Neural progenitor cell (in vitro differentiated cells): ENCODE results near the gene SLC44A1. TPM values are rescaled to one million over a fixed set of nuclear protein-coding genes. Genes with fewer than 3 reads are reported as not detected.

ENCODE experiments used
- DNase-seq: peaks from one replicate; pipeline ENCODE4 v3.0.0-alpha.2; 2016; ENCODE audit warnings: low spot score
- H2AFZ ChIP-seq: fragments of 200-600 bp; sonication (generic); replicated peaks from 2 replicates; pipeline ENCODE4 v1.6.1; 2016; ENCODE audit warnings: antibody characterized with exemption
- H3F3A ChIP-seq: fragments of 200-600 bp; sonication (generic); 2 replicates; pipeline ENCODE4 v1.6.1; 2016; ENCODE audit warnings: antibody characterized with exemption, low read depth
- H3K27ac ChIP-seq: fragments of 200-600 bp; sonication (generic); 2 replicates; pipeline ENCODE4 v1.5.1; 2016; ENCODE audit warnings: mild to moderate bottlenecking
- H3K27me3 ChIP-seq: fragments of 200-600 bp; sonication (generic); 2 replicates; pipeline ENCODE4 v1.6.1; 2016; ENCODE audit warnings: mild to moderate bottlenecking, moderate library complexity
- H3K36me3 ChIP-seq: fragments of 200-600 bp; sonication (generic); 2 replicates; pipeline ENCODE4 v1.5.1; 2016
- H3K4me1 ChIP-seq: fragments of 200-600 bp; sonication (generic); 2 replicates; pipeline ENCODE4 v1.6.1; 2016; ENCODE audit warnings: mixed run types
- H3K4me2 ChIP-seq: fragments of 200-600 bp; sonication (generic); 2 replicates; pipeline ENCODE4 v1.6.1; 2016
- H3K4me3 ChIP-seq: fragments of 200-600 bp; sonication (generic); 2 replicates; pipeline ENCODE4 v1.5.1; 2016
- H3K79me2 ChIP-seq: fragments of 200-600 bp; sonication (generic); 2 replicates; pipeline ENCODE4 v1.6.1; 2016; ENCODE audit warnings: low read depth
- H3K9ac ChIP-seq: fragments of 200-600 bp; sonication (generic); 2 replicates; pipeline ENCODE4 v1.6.1; 2016
- H3K9me3 ChIP-seq: fragments of 200-600 bp; sonication (generic); 2 replicates; pipeline ENCODE4 v1.5.1; 2016; ENCODE audit warnings: low read depth
- H4K20me1 ChIP-seq: fragments of 200-600 bp; sonication (generic); 2 replicates; pipeline ENCODE4 v1.6.1; 2016; ENCODE audit warnings: low read depth
- H3K27ac Mint-ChIP-seq: 3 replicates; pipeline ENCODE4 v1.8.0; 2021; ENCODE audit warnings: mixed read lengths
- H3K27me3 Mint-ChIP-seq: 2 replicates; pipeline ENCODE4 v1.8.0; 2022; ENCODE audit warnings: low read depth, mild to moderate bottlenecking, inconsistent platforms, moderate library complexity, mixed read lengths; ENCODE audit not compliant: insufficient read depth
- H3K36me3 Mint-ChIP-seq: 3 replicates; pipeline ENCODE4 v1.8.0; 2021; ENCODE audit warnings: mixed read lengths
- H3K4me1 Mint-ChIP-seq: 3 replicates; pipeline ENCODE4 v1.8.0; 2021; ENCODE audit warnings: mixed read lengths
- H3K4me3 Mint-ChIP-seq: 3 replicates; pipeline ENCODE4 v1.8.0; 2021; ENCODE audit warnings: mild to moderate bottlenecking, moderate library complexity, mixed read lengths
- H3K9me3 Mint-ChIP-seq: 3 replicates; pipeline ENCODE4 v1.8.0; 2020; ENCODE audit warnings: mixed read lengths
- EZH2 ChIP-seq: fragments of 200-600 bp; sonication (generic); IDR thresholded peaks from 2 replicates; pipeline ENCODE4 v1.6.1; 2017; ENCODE audit warnings: antibody characterized with exemption, mild to moderate bottlenecking, moderate library complexity
- EZH2phosphoT487 ChIP-seq: fragments of 200-600 bp; sonication (generic); IDR thresholded peaks from 2 replicates; pipeline ENCODE4 v1.6.1; 2017; ENCODE audit warnings: antibody characterized with exemption
- total RNA-seq: library from RNA; depleted of rRNA; stranded (reverse); fragments of >200 nt; gene quantifications from 2 replicates; pipeline ENCODE4 v1.2.3, GENCODE V29; 2015; ENCODE audit warnings: low replicate concordance
- TF ChIP-seq, protein P1 (sequence below): fragments of 200-600 bp; sonication (generic); IDR thresholded peaks from 2 replicates; pipeline ENCODE4 v1.5.1; 2017; ENCODE audit warnings: antibody characterized with exemption, mild to moderate bottlenecking

Gene SLC44A1
- total RNA-seq, 1 donor from 2014 or later = 41.4 TPM

DNA sequence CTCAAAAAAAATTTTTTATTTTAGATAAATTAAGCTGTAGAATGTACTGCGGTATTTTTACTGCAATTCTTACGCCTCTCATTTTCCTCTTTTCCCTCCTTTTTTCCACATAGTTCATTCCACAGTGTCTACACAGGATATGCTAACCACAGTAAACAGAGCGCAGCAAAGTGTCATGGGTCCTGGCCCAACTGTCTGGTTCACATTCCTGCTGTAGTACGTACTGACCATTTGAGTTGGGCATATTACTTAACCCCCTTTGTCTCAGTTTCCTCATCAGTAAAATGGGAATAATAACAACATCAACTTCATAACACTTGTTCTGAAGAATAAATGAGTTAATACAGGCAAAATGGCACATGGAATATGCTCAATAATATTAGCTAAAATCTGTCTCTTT lies 41.6 kb downstream of the SLC44A1 start:
- Histone ChIP-seq H3K27me3 (no peaks in the 10 kb centered on the region), H3F3A (no peaks in the 10 kb centered on the region), H3K9ac (no peak overlapping the region), H3K79me2 (peaks cover 42% of the 10 kb centered on the region), H3K4me1 (no peaks in the 10 kb centered on the region), H3K4me2 (no peak overlapping the region), H3K27ac (no peak overlapping the region), H3K36me3 (no peaks in the 10 kb centered on the region), H3K9me3 (no peaks in the 10 kb centered on the region), H3K4me3 (no peak overlapping the region), H4K20me1 (no peaks in the 10 kb centered on the region), H2AFZ (no peak overlapping the region)
- Mint-ChIP-seq H3K9me3 (no peaks in the 10 kb centered on the region), H3K27ac (no peak overlapping the region), H3K4me1 (no peaks in the 10 kb centered on the region), H3K4me3 (no peak overlapping the region), H3K27me3 (no peaks in the 10 kb centered on the region), H3K36me3 (no peaks in the 10 kb centered on the region)
- DNase-seq = no peak
- TF ChIP-seq EZH2phosphoT487 (no peak), EZH2 (no peak)
- TF ChIP-seq, protein P1, sequence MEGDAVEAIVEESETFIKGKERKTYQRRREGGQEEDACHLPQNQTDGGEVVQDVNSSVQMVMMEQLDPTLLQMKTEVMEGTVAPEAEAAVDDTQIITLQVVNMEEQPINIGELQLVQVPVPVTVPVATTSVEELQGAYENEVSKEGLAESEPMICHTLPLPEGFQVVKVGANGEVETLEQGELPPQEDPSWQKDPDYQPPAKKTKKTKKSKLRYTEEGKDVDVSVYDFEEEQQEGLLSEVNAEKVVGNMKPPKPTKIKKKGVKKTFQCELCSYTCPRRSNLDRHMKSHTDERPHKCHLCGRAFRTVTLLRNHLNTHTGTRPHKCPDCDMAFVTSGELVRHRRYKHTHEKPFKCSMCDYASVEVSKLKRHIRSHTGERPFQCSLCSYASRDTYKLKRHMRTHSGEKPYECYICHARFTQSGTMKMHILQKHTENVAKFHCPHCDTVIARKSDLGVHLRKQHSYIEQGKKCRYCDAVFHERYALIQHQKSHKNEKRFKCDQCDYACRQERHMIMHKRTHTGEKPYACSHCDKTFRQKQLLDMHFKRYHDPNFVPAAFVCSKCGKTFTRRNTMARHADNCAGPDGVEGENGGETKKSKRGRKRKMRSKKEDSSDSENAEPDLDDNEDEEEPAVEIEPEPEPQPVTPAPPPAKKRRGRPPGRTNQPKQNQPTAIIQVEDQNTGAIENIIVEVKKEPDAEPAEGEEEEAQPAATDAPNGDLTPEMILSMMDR = no peak

DNA sequence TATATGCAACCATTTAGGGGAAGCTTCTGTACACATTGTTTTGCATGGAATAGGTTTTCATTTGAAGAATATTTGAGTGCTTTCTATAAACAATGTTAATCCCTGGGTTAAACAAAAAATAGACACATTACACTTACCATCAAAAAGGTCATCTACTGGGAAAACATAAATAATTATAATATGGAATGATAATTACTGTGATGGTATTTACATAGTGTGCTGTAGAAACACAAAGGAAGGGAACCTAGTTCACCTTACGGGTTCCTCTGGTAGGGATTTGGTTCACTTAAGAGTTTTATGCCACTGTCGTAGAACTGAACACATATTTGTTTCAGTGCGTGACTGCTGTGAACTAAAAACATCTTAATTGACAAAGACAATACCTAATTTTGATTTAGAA lies 44.9 kb downstream of the SLC44A1 start:
- Histone ChIP-seq H3K27ac (no peak overlapping the region), H3F3A (no peaks in the 10 kb centered on the region), H3K9me3 (no peaks in the 10 kb centered on the region), H4K20me1 (no peaks in the 10 kb centered on the region), H2AFZ (no peak overlapping the region), H3K4me1 (peaks cover 23% of the 10 kb centered on the region), H3K79me2 (peaks cover 55% of the 10 kb centered on the region), H3K27me3 (no peaks in the 10 kb centered on the region), H3K36me3 (no peaks in the 10 kb centered on the region), H3K9ac (no peak overlapping the region), H3K4me3 (no peak overlapping the region), H3K4me2 (no peak overlapping the region)
- Mint-ChIP-seq H3K27me3 (peaks cover 4% of the 10 kb centered on the region), H3K4me1 (no peaks in the 10 kb centered on the region), H3K9me3 (no peaks in the 10 kb centered on the region), H3K27ac (no peak overlapping the region), H3K4me3 (no peak overlapping the region), H3K36me3 (no peaks in the 10 kb centered on the region)
- TF ChIP-seq, protein P1 = no peak
- TF ChIP-seq EZH2 = no peak
- no peak for TF ChIP-seq EZH2phosphoT487
- no peak for DNase-seq

DNA sequence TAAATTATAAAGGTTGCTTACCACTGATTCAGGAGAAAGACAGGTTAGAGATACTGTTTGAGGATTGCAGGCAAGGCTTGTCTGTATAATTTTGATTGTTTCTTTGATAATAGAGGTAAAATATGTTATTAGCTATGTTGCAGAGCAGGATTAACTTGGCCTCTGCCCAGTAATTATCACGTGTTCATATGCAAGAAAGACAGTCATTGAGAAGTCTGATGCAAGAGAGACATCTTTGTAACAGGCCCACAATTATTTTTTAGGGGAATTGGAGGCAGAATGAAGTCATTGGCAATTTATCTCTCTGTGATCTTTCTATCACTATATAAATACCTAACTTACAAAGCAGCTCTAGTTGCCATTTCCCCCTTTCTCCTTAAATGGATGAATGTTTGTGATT lies 46.0 kb downstream of the SLC44A1 start:
- Mint-ChIP-seq H3K4me1 (no peaks in the 10 kb centered on the region), H3K9me3 (no peaks in the 10 kb centered on the region), H3K4me3 (no peak overlapping the region), H3K36me3 (no peaks in the 10 kb centered on the region), H3K27me3 (peaks cover 4% of the 10 kb centered on the region), H3K27ac (no peak overlapping the region)
- Histone ChIP-seq H3K9me3 (no peaks in the 10 kb centered on the region), H3K27ac (no peak overlapping the region), H3K4me1 (peaks cover 34% of the 10 kb centered on the region), H3K27me3 (no peaks in the 10 kb centered on the region), H3F3A (no peaks in the 10 kb centered on the region), H2AFZ (no peak overlapping the region), H3K9ac (no peak overlapping the region), H3K4me2 (no peak overlapping the region), H3K79me2 (peaks cover 59% of the 10 kb centered on the region), H3K36me3 (no peaks in the 10 kb centered on the region), H3K4me3 (no peak overlapping the region), H4K20me1 (no peaks in the 10 kb centered on the region)
- no peak for DNase-seq
- no peak for TF ChIP-seq EZH2
- no peak for TF ChIP-seq EZH2phosphoT487
- TF ChIP-seq, protein P1 = no peak

DNA sequence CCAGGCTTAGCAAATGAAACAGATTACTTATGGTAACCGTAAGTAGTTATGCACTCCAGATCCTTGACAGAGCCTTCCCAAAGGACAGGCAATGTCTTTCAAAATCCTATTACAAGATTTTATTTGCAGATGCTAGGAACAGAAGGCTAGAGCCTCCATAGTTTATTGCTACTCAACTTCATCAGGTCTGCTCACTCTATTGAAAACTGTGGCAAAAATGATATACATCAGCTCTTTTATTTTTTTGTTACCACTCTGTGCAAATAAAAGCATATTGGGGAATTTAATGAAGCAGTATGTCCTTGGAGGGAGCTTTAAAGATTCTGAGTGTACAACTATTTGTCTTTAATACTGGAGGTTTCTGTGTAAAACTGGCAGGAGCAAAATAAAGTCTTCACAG lies 46.5 kb downstream of the SLC44A1 start:
- no peak overlapping the region for H3K4me2 ChIP-seq
- no peak overlapping the region for H3K27ac ChIP-seq
- no peak overlapping the region for H2AFZ ChIP-seq
- H3K27me3 Mint-ChIP-seq = peaks cover 4% of the 10 kb centered on the region
- no peaks in the 10 kb centered on the region for H3K9me3 Mint-ChIP-seq
- TF ChIP-seq, protein P1 = no peak
- no peak overlapping the region for H3K4me3 ChIP-seq
- no peak for DNase-seq
- no peaks in the 10 kb centered on the region for H3K36me3 ChIP-seq
- H3K79me2 ChIP-seq = peaks cover 65% of the 10 kb centered on the region
- H3K9ac ChIP-seq = no peak overlapping the region
- no peaks in the 10 kb centered on the region for H3K4me1 Mint-ChIP-seq
- no peaks in the 10 kb centered on the region for H3K27me3 ChIP-seq
- H3K27ac Mint-ChIP-seq = no peak overlapping the region
- no peaks in the 10 kb centered on the region for H4K20me1 ChIP-seq
- H3K4me3 Mint-ChIP-seq = no peak overlapping the region
- no peaks in the 10 kb centered on the region for H3K9me3 ChIP-seq
- peaks cover 39% of the 10 kb centered on the region for H3K4me1 ChIP-seq
- no peaks in the 10 kb centered on the region for H3F3A ChIP-seq
- H3K36me3 Mint-ChIP-seq = no peaks in the 10 kb centered on the region
